Prostate gland (tissue), 2 donors: ENCODE data around the gene ZNF197. TPM values are rescaled to one million over a fixed set of nuclear protein-coding genes. Genes with fewer than 3 reads are reported as not detected.

Experiments used
- DNase-seq: peaks from one replicate; pipeline ENCODE4 v3.0.0-alpha.2; 2019; ENCODE audit warnings: low spot score
- H3K27ac ChIP-seq, 2 donors: fragments of 200-600 bp; sonication (generic); 2 replicates each; pipeline ENCODE4 v1.5.1; 2017 to 2019
- H3K27me3 ChIP-seq: fragments of 200-600 bp; sonication (generic); replicated peaks from 2 replicates; pipeline ENCODE4 v1.5.1; 2019; ENCODE audit not compliant: insufficient read depth
- H3K36me3 ChIP-seq, 2 donors: fragments of 200-600 bp; sonication (generic); 1 replicate in 1 of 2; 2 replicates in 1 of 2; pipeline versions ENCODE4 v1.5.1 to v1.8.1; 2017 to 2019
- H3K4me1 ChIP-seq: fragments of 200-600 bp; sonication (generic); replicated peaks from 2 replicates; pipeline ENCODE4 v1.5.1; 2019
- H3K4me3 ChIP-seq, 2 donors: fragments of 200-600 bp; sonication (generic); 2 replicates each; pipeline ENCODE4 v1.5.1; 2017 to 2019
- H3K9me3 ChIP-seq: fragments of 200-600 bp; sonication (generic); 2 replicates; pipeline ENCODE4 v1.5.1; 2017
- POLR2A ChIP-seq: fragments of 450-650 bp; IDR thresholded peaks from one replicate; pipeline ENCODE4 v1.6.1; 2016; ENCODE audit warnings: antibody characterized with exemption, mild to moderate bottlenecking
- POLR2AphosphoS5 ChIP-seq: sonication (generic); formaldehyde crosslinking; IDR thresholded peaks from one replicate; pipeline ENCODE4 v1.6.1; 2017; ENCODE audit warnings: antibody characterized with exemption
- WGBS: methylation state at CpG from one replicate; pipeline ENCODE4 v1.1.5; 2018; 5-methylcytosine and 5-hydroxymethylcytosine counted together
- intact Hi-C: fragments of 100-400 bp; cut with DNase I; formaldehyde crosslinking; loops from one replicate; pipeline ENCODE4 v1.14.2; 2022
- total RNA-seq, 2 donors: library from RNA; depleted of rRNA; stranded (reverse); fragments of >200 nt; gene quantifications; one replicate each; pipeline ENCODE4 v1.1.0, GENCODE V29; 2016
- TF ChIP-seq, protein P1 (sequence below), 4 experiments: fragments of 200-600 bp in 2 of 4; fragments of 450-650 bp in 2 of 4; sonication (generic) in 2 of 4; IDR thresholded peaks; 1 replicate in 3 of 4; 2 replicates in 1 of 4; pipeline ENCODE4 v1.5.1; 2016 to 2019; ENCODE audit warnings: antibody characterized with exemption in 4 of 4, mild to moderate bottlenecking in 2 of 4, moderate library complexity in 2 of 4

Gene ZNF197
- total RNA-seq, 2 donors from 2014 or later: 16.9 to 20.6 TPM

DNA sequence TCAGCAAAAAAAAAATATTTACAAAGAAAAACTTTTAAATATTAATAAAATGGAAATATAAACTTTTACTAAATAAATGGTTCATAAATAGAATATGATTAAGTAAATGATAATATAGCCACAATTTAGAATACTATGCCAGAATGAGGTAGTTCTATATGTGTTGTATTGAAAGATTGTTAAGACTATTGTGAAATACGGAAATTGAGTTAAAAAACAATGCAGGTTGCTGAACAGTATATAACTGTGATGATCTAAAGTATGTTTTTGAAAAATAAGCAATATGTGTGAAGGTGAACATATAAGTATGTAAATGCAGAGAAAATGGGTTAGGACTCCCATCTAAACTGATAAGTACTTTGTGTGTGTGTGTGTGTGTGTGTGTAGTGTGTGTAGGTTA is 24.9 kb downstream of the ZNF197 start:
- WGBS: 76% methylated on average over 1 of the region's 1 CpG
- no peak for DNase-seq
- Histone ChIP-seq H3K36me3 (peaks cover 0 to 10% of the 10 kb centered on the region in 2 donors), H3K4me3 (no peak overlapping the region), H3K9me3 (no peaks in the 10 kb centered on the region), H3K27me3 (no peaks in the 10 kb centered on the region), H3K27ac (no peak overlapping the region), H3K4me1 (no peaks in the 10 kb centered on the region)
- intact Hi-C loops: no loop called here
- no peak for TF ChIP-seq POLR2AphosphoS5
- TF ChIP-seq, protein P1, sequence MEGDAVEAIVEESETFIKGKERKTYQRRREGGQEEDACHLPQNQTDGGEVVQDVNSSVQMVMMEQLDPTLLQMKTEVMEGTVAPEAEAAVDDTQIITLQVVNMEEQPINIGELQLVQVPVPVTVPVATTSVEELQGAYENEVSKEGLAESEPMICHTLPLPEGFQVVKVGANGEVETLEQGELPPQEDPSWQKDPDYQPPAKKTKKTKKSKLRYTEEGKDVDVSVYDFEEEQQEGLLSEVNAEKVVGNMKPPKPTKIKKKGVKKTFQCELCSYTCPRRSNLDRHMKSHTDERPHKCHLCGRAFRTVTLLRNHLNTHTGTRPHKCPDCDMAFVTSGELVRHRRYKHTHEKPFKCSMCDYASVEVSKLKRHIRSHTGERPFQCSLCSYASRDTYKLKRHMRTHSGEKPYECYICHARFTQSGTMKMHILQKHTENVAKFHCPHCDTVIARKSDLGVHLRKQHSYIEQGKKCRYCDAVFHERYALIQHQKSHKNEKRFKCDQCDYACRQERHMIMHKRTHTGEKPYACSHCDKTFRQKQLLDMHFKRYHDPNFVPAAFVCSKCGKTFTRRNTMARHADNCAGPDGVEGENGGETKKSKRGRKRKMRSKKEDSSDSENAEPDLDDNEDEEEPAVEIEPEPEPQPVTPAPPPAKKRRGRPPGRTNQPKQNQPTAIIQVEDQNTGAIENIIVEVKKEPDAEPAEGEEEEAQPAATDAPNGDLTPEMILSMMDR (IDR thresholded peaks at IDR 0.05): no peak
- no peak for TF ChIP-seq POLR2A

DNA sequence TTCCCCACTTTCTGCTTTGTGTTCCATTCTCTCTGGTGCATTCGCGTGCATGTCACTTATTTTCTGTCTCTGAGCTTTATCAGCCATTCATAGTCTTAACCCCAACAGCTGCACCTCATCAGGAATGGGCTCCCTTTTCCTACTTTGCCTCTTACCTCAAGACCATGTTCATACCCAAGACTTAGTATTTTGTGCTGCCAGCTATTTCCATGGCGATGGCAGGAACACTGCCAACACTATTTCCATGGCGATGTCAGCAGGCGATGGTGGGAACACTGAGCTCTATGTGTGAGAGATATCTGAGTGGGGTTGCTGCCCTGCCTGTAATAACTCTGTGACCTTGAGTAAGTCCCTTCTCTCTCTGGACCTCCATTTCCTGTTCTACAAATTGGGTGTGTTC is 29.2 kb downstream of the ZNF197 start:
- Histone ChIP-seq H3K27ac (no peak overlapping the region), H3K4me1 (no peaks in the 10 kb centered on the region), H3K27me3 (no peaks in the 10 kb centered on the region), H3K9me3 (no peaks in the 10 kb centered on the region), H3K4me3 (no peak overlapping the region), H3K36me3 (peaks cover 0 to 32% of the 10 kb centered on the region in 2 donors)
- intact Hi-C loops: no loop called here
- DNase-seq: no peak
- TF ChIP-seq POLR2A (no peak), POLR2AphosphoS5 (no peak)
- TF ChIP-seq, protein P1 (IDR thresholded peaks at IDR 0.05): no peak
- WGBS: 96% methylated on average over 5 of the region's 5 CpGs

DNA sequence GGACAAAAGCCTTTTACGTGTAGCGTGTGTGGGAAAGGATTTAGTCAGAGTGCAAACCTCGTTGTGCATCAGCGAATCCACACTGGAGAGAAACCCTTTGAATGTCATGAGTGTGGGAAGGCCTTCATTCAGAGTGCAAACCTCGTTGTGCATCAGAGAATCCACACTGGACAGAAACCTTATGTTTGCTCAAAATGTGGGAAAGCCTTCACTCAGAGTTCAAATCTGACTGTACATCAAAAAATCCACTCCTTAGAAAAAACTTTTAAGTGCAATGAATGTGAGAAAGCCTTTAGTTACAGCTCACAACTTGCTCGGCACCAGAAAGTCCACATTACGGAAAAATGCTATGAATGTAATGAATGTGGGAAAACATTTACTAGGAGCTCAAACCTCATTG is 34.2 kb downstream of the ZNF197 start:
- no peaks in the 10 kb centered on the region for H3K4me1 ChIP-seq
- H3K9me3 ChIP-seq: no peaks in the 10 kb centered on the region
- no peak overlapping the region for H3K4me3 ChIP-seq
- H3K27me3 ChIP-seq: no peaks in the 10 kb centered on the region
- 97% methylated on average over 7 of the region's 7 CpGs for WGBS
- TF ChIP-seq POLR2A (no peak), POLR2AphosphoS5 (no peak)
- TF ChIP-seq, protein P1 (IDR thresholded peaks at IDR 0.05): no peak
- intact Hi-C loops: no loop called here
- H3K36me3 ChIP-seq: peaks cover 0 to 30% of the 10 kb centered on the region in 2 donors
- no peak overlapping the region for H3K27ac ChIP-seq
- no peak for DNase-seq

DNA sequence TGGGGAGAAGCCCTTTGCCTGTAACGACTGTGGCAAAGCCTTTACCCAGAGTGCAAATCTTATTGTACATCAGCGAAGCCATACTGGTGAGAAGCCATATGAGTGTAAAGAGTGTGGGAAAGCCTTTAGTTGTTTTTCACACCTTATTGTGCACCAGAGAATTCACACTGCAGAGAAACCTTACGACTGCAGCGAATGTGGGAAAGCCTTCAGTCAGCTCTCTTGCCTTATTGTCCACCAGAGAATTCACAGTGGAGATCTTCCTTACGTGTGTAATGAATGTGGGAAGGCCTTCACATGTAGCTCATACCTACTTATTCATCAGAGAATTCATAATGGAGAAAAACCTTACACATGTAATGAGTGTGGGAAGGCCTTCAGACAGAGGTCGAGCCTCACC is 34.6 kb downstream of the ZNF197 start:
- H3K4me3 ChIP-seq: no peak overlapping the region
- intact Hi-C loops: no loop called here
- no peak for TF ChIP-seq POLR2A
- TF ChIP-seq, protein P1 (IDR thresholded peaks at IDR 0.05): no peak
- no peak for TF ChIP-seq POLR2AphosphoS5
- no peak for DNase-seq
- H3K27ac ChIP-seq: no peak overlapping the region
- 96% methylated on average over 6 of the region's 6 CpGs for WGBS
- H3K27me3 ChIP-seq: no peaks in the 10 kb centered on the region
- no peaks in the 10 kb centered on the region for H3K9me3 ChIP-seq
- no peaks in the 10 kb centered on the region for H3K4me1 ChIP-seq
- H3K36me3 ChIP-seq: peaks cover 0 to 30% of the 10 kb centered on the region in 2 donors

DNA sequence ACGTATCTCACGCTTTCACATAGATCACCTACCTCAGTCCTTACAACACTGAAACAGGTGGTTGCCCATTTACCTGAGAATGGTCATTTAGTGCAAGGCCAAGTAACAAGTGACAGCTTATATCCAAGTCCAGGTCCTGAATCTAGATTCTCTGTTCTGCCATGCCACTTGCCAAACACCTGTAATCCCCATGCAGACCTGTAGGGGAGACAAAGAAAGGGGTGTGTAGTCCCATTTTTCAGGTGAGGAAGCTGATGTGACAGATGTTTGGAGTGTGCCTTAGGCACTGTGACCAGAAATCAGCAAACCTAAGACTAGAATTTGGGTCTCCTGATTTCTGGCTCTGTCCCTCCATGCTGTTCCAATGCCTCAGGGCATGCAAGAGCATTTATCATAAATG is 36.4 kb downstream of the ZNF197 start:
- Histone ChIP-seq H3K4me3 (no peak overlapping the region), H3K27me3 (no peaks in the 10 kb centered on the region), H3K9me3 (no peaks in the 10 kb centered on the region), H3K27ac (no peak overlapping the region), H3K36me3 (peaks cover 0 to 30% of the 10 kb centered on the region in 2 donors), H3K4me1 (no peaks in the 10 kb centered on the region)
- intact Hi-C loops: no loop called here
- no peak for TF ChIP-seq POLR2A
- TF ChIP-seq POLR2AphosphoS5: no peak
- TF ChIP-seq, protein P1 (IDR thresholded peaks at IDR 0.05): no peak
- DNase-seq: no peak
- 100% methylated on average over 2 of the region's 2 CpGs for WGBS
